HG03457 (cell line): ENCODE data around the gene ASXL2.

Experiments
- ATAC-seq: cut with Tn5 transposase; IDR thresholded peaks from one replicate; pipeline ENCODE4 v1.9.1; 2021; ENCODE audit warnings: moderate number of reproducible peaks; ENCODE audit not compliant: unreplicated experiment

The ASXL2 gene

DNA sequence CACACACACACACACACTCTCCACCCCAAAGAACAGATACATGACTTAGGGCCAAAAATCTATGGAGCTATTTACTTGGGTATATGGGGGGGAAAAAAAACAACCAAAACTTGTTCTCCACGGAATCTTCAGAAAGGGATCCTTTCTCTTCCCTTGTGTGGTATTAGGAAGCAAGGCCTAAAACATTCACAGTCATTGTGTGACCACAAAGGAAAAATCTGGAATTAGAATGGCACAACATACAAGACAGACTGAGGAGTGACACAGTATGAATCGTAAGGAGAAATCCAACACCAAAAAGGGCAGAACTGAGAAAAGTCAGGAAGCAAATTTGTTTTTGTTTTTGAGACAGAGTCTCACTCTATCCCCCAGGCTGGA is 70.3 kb downstream of the ASXL2 start:
- no peak for ATAC-seq

DNA sequence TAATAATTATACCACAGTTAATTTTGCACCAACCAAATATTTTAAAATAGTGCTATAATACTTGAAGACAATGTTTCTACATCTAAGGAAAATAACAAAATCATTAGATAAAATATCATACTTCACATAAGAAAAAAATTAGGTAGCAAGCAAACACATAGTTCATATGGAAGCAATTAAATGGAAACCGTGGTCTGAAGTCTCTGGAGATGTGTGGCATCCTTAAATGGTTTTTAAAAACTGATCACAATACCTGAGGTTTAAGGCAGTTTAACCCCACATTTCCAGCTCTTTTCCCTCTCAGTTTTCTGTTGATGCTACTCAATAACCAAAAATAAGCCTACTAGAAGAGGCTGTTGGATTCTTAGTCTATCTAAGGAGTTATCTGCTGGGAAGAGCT is 71.3 kb downstream of the ASXL2 start:
- no peak for ATAC-seq

DNA sequence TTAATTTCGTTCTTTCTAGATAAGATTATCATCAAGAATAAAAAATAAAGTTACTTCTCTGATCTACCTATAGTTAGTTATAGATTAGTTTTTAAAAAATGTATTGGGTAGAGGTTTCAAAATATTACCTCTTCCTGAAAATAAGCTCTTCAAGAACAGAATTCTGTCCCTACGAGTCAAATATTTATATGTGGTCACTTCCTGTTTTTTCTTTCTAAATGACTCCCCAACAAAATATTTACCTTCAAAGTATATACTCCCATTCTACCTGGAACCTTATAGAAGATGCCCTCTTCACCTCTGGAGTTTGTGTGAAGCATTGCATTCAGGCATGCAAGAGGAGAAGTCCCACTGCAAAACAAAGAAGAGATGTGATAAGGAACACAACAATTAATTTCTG is 72.3 kb downstream of the ASXL2 start:
- no peak for ATAC-seq

DNA sequence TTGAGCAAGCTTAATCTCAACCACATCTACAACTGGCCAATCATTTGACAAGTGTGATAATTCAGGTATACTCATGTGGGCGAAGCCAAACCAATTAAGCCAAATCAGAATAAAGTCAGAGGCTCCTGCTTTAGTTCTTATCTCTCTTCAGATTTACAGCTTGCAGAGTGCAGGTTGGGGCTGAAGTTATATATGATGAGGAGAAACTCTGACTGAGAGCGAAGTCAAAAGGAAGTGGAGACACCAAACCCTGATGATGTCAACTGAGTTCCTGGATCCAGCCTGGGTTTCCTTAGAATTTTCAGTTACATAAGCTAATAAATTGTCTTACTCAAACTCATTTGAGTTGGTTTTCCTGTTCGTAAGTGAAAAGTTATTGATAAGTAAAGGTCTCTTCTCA is 73.9 kb downstream of the ASXL2 start:
- ATAC-seq = no peak

DNA sequence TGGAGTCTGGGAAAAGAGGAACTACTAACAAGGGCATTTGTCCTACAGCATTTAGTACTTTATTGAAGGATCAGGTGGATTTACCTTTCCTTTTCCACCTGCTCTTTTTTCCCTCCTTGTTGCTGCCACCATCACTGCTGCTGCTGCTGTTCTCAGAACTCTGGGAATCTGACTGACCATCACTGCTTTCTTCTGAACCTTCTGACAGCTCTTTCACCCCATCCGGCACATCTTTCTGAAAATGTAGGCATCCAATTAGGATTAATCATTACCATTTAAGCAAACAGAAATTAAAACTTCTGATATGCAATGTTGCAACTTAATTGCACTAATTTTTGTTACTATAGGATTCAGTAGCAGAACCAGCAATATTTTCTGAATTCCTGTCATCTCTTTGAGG is 79.0 kb downstream of the ASXL2 start:
- ATAC-seq = no peak

DNA sequence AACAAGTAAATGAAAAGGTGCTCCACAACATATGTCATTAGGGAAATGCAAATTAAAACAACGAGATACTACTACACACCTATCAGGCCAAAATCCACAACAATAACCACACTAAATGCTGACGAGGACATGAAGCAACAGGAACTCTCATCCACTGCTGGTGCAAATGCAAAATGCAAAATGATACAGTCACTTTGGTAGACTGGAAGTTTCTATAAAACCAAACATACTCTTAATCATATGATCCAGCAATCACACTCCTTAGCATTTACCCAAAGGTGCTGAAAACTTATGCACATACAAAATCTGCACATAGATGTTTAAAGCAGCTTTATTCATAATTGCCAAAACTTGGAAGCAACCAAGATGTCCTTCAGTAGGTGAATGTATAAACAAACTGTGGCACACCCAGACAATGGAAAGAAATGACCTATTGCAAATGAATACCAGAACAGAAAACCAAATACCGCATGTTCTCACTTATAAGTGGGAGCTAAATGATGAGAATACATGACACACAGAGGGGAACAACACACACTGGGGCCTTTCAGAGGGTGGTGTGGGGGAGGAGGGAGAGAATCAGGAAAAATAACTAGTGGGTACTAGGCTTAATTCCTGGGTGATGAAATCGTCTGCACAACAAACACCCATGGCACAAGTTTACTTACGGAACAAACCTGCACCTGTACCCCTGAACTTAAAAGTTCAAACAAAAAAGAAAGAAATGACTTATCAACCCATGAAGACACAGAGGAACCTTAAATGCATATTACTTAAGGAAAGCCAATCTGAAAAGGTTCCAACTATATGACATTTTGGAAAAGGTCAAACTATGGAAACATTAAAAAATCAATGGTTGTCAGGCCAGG is 80.4 kb downstream of the ASXL2 start:
- no peak for ATAC-seq

DNA sequence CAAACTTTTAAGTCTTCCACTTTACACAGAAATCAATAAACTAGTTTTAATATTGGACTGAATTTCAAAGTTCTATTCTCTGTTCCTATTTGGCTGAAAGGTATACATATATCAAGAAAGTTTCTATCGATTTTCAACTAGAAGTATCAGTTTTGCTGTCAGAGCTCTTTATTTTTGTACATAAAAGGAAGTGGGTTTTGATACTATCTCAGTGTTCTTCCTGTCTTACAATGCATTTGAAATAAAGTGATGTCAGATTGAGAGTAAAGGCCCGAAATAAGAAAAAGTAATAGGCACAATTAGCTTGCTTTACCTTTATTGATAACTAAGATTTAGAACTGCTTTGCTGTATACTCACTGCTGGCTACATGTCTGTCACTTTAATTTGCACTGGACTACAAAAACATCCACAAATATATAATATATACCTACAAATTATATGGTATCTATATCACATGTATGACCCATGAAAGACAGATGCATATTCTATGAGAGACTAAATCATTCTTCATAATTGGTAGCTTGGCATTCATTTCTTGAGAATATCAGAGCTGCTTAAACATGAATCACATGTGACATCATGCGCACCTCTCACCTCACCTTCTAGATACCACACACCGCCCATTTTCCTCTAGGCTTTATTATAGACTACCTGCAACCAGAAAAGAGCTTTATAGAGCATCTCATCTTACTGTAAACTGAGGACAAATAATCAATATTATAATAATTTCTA is 83.6 kb downstream of the ASXL2 start:
- ATAC-seq = no peak

DNA sequence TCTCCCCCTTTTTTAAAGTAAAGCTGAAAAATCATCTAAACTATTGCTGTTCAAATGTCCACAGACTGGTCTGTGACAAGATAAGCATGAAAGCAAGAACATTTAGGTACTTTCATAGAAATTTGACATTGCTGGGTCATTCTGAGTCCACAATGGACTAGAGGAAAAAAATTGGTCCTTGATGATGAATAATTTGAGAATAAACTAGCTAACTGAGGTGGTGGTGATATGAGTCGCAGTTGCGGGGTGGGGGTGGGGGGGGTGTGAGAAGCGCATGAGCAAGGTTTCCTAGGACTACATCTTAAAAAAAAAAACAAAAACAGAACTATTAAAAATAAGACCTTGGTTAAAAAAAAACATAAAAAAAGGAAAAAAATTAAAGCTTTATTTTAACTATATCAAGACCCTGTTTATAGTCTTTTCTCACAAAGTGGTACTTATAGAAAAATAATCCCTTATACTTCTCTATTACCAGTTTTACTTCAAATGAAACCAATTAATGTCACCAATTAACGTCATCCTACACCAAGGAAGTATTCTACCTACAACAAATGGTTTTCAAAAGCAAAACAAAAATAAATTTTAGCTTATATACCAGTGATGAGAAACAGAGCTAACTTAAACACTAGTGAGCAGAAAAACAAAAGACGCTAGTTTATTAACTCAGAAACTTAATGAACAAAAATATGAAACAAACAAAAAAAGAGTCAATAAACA is 88.1 kb downstream of the ASXL2 start:
- no peak for ATAC-seq

DNA sequence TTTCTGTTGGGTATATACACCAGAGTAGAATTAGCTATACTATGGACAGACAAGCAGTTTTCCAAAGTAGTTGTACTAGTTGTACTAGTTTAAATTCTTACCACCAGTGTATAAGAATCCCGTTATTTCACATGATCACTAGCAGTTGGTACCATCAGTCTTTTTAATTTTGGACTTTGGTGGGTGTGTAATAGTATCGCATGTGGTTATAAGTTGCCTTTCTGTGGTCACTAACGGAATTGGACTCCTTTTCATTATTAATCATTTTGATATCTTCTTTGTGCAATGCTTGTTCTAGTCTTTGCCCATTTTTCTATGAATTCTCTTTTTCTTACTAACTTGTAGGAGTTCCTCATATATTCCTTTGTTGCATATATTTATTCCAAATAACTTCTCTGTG is 89.8 kb downstream of the ASXL2 start:
- ATAC-seq = no peak

DNA sequence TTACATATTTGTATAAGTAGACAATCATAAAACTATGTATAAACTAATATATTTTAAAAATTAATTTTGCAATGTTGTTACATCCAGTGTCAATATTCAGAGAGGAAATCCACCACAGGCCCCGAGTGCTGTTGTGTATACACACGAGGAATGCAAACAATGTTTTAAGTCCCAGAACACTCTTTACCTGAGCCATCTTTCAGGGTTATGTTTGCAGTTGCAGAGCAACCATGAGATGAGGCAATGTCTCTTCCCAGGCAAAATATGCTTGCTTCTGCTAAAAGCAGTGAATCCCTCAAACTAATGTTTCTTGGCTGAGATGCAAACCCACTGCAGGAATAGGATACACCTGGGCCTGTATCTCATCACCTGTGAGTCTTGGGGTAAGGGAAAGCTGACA is 91.3 kb downstream of the ASXL2 start:
- ATAC-seq = no peak

DNA sequence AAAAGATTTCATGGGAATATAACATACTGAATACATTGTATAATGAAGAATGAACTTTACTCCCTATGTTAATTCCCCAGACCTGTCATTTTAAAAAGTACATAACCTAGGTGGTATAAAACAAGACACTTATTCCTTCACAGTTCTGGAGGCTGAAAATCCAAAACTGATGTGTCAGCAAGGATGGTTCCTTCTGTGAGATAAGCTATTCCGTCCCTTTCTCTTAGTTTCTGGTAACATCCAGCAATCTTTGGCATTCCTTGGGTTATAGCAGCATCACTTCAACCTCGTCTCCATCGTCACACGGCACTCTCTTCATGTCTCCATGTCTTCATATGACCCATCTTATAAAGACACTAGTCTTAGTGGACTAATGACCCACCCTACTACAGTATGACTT is 93.9 kb downstream of the ASXL2 start:
- ATAC-seq = no peak

DNA sequence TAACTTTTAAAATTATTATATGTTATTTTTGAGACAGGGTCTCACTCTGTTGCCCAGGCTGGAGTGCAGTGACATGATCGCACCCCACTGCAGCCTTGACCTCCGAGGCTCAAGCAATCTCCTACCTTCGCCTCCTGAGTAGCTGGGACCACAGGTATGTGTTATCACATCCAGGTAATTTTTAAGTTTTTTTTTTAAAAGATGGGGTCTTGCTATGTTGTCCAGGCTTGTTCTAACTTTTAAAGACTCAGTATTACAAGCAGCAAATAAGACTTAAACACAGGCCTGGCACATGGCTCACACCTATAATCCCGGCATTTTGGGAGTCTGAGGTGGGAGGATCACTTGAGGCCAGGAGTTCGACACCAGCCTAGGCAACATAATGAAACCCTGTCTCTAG is 101.2 kb downstream of the ASXL2 start:
- no peak for ATAC-seq

DNA sequence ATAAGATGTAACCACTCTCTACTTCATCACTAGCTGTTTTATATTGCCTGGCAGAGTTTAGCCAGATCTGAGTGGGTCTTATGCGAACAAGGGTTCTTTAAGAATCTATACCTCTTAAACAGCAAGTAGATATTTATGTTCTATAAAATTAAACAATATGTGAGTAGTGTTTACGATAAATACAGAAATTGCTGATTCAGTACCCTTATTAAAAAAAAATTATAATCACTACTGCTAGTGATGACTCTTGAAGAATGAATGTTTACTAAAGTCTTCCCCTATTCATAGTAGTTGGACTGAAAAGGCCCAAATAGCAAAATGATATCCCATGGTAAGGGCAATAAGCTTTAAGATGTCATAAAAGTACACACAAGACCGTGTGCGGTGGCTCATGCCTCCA is 106.2 kb downstream of the ASXL2 start:
- ATAC-seq = no peak

DNA sequence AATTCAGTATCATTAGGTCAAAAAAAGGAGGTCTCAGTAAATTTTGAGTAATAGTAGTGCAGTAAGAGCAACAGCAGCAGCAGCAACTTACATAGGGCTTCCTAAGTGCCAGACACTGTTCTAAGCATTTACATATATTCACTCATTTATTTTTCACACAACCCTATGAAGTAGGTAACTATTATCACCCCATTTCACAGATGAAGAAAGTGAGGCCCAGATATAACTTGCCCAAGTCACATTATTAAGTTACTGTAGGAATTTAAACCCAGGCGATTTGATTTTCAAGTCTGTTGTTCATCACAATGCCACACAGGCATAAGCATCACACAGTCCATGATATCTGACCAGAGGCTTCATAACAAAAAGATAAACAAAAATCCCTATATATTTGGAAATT is 114.7 kb downstream of the ASXL2 start:
- ATAC-seq = no peak

DNA sequence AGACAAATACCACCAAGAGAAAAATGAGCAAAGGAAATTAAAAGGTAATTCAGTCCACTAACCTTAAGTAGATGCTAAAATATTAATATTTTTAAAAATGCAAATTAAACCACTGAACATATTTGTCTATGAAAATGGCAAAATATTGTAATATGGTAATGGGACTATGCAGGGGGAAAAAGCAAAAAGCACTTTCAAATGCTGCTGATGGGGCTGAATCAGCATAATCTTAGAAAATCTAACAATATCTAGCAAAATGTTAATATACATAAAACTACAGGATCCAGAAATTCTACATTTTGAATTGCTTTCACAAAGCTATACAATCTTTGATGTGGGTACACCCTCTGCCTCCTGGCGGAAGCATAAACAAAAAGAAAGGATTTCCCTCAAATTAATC is 118.0 kb downstream of the ASXL2 start:
- no peak for ATAC-seq

DNA sequence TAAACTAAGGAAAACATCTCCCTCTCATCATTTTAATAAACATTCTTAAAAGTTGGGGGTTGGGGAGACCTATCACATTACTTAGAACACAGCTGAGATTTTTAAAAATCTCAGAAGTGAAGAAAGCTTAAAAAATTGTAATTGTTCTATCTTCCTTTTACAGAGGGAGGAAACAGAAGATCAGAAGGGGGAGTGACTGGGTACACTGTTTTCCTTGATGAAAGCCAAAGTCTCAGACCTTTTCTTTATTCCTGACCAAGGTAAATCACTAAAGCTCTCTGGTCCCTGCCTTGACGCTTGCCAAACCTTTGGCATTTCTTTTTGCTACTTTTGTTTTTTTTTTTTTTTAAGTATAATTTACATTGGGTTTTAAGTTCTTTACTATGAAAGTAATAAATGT is 119.9 kb downstream of the ASXL2 start:
- ATAC-seq = no peak

DNA sequence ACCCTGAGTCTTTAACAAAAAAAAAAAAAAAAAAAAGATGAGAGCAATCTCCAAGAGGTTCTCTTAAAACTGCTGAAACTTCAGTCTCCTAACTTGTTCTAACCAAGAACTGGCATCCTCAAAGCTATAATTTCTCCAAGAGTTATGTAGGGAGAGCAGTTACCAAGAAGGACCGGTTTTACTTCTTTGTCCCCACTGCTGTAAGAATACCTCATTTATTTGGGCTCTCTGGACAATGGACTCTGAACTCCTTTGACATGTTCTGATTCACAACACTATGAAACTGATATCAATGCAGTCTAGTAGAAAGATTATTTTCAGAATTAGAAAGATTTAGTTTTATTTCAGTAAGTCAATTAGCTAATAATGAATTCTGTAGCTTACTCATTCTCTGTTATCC is 120.4 kb downstream of the ASXL2 start:
- no peak for ATAC-seq

DNA sequence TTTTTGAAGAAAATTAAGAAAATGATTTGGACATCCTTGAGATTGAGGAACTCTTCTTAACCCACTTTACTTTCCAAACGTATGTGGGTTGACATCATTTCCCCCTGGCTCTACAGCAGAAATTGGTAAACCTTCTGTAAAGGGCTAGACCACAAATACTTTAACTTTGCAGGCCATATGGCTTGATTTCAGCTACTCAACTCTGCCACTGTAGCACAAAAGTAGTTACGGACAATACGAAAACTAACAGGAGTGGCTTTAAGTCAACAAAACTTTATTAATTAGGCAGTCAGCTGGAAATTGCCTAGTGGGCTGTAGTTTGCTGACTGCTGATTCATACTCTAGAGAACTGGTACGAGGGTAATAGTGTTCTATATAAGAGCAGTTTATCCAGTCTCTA is 121.8 kb downstream of the ASXL2 start:
- no peak for ATAC-seq

DNA sequence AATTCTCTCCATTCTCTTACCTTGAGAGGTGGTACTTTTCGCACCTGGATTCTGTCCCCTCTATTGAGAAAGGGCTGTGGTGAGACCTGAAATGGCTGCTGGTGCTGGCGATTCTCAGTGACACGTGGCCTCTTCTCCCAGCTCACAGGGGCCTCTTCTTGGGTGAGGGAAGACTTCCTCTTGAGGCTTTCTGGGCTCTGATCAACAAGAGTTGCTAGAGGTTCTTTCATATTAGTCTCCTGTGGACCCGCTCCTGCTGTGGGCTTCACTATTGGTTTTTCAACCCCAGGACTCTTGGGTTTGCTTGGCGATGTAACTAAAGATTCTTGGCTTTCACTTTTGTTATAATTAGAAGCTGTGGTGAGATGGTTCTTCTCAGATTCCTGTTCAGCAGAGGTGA is 128.6 kb downstream of the ASXL2 start:
- no peak for ATAC-seq

DNA sequence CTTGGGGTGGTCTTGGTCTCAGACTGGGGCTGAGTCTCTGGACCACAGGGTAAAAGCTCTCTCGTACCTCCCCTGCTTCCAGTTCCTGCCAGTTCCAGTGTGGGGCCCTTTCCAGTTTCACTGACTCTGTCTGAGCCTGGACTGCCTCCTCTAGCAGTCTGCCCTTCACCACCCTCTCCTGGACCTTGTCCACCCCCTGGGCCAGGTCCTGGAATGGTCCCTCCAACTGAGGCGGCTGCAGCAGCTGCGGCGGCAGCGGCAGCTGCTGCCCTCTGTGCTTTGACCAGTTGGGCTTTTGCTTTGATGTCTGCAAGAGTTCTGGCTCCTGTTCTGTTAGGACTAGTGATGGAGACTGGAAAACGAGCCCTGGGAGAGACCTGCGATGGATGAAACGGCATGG is 134.2 kb downstream of the ASXL2 start:
- no peak for ATAC-seq

DNA sequence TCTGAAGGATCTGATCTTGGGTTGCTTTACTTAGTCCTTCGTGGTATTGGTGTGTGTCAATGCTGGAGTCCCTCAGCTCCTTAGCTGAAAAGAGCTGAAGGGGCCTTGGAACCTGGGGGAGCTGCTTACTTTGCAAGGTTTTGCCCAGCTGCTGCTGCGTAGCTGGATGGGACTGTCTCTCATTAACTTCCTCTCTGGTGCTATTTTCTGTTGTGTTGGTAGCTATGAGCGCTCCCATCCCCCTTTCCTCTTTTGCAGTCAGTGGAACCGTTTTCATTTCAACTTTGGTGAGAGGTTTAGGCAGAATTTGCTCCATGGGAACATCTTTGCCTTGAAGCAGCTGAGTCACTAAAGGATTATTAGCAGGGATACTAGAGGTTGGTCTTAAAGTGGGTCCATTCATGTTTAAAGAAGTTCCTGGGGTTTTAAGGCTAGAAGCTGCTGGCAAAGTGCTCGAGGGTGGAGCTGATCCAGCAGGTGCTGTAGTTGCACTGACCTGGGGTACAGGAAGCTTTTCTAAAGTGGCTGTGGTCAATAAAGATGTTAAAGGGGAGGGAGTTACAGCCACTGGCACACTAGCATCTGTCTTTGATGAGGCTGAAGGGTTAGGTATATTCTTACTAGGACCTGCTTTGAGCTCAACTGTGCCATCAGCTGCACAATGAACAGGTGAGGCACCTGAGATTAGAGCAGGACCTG is 135.0 kb downstream of the ASXL2 start:
- ATAC-seq = no peak
